ENCODE data around the gene WEE1. TPM values are rescaled to one million over a fixed set of nuclear protein-coding genes. Genes with fewer than 3 reads are reported as not detected.
A peak's percentile ranks its signal among the peaks of the same experiment; 100 is the strongest.

The WEE1 gene
- total RNA-seq, 1 donor from 2014 or later, result 66.6 TPM

DNA sequence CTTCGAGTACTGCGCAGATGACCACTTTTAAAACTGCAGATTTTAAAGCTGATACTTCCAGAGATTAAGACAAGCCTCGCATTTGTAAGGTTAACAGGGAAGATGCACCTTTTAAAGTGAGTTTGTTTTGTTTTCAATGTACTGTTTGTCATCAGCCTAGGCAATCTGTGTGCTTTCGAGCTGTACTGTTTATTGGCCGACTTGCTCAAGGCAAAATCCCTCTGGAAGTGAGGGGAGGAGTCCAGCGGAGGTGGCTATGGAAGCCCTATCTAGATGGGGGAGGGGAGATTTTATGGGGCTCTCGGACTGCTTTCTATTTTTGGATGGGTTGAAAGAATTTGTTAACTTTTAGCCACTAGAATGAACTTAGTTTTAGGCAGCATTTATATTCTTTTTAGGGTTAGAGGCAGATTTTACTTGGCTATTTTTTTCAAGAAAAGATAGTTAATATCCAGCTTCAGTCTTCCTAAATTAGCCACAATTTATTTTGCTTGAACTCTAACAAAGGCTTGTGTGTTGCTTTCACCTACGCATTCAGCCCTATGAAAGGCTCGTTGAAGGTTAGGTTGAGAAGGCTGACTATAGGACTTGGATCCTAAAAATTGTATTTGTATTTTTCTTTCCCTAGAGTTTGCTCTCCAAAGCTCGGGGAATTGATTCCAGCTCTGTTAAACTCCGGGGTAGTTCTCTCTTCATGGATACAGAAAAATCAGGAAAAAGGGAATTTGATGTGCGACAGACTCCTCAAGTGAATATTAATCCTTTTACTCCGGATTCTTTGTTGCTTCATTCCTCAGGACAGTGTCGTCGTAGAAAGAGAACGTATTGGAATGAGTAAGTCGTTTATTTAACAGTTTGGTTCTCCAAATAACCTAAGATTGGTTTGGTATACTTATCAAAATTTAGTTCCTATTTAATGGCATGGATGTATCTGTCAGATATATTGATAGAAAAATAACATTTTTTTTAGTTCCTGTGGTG is 2.1 kb downstream of the WEE1 start:
- H3K9me3 Mint-ChIP-seq, result no peaks in the 10 kb centered on the region
- H3K27ac Mint-ChIP-seq (ENCODE audit: unreplicated experiment), result peak overlapping the region; percentile 96
- TF ChIP-seq, protein P1, sequence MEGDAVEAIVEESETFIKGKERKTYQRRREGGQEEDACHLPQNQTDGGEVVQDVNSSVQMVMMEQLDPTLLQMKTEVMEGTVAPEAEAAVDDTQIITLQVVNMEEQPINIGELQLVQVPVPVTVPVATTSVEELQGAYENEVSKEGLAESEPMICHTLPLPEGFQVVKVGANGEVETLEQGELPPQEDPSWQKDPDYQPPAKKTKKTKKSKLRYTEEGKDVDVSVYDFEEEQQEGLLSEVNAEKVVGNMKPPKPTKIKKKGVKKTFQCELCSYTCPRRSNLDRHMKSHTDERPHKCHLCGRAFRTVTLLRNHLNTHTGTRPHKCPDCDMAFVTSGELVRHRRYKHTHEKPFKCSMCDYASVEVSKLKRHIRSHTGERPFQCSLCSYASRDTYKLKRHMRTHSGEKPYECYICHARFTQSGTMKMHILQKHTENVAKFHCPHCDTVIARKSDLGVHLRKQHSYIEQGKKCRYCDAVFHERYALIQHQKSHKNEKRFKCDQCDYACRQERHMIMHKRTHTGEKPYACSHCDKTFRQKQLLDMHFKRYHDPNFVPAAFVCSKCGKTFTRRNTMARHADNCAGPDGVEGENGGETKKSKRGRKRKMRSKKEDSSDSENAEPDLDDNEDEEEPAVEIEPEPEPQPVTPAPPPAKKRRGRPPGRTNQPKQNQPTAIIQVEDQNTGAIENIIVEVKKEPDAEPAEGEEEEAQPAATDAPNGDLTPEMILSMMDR (conservative IDR thresholded peaks at IDR 0.05), result no peak
- peaks cover 49% of the 10 kb centered on the region for H3K4me1 Mint-ChIP-seq
- H3K4me3 Mint-ChIP-seq, result peak overlapping the region; percentile 93
- H3K27me3 Mint-ChIP-seq (ENCODE audit: low read depth), result no peaks in the 10 kb centered on the region
- peaks cover 26% of the 10 kb centered on the region for H3K36me3 Mint-ChIP-seq (ENCODE audit: low read depth)
- DNase-seq (ENCODE audit: low read depth, low spot score), result peak; percentile 34

DNA sequence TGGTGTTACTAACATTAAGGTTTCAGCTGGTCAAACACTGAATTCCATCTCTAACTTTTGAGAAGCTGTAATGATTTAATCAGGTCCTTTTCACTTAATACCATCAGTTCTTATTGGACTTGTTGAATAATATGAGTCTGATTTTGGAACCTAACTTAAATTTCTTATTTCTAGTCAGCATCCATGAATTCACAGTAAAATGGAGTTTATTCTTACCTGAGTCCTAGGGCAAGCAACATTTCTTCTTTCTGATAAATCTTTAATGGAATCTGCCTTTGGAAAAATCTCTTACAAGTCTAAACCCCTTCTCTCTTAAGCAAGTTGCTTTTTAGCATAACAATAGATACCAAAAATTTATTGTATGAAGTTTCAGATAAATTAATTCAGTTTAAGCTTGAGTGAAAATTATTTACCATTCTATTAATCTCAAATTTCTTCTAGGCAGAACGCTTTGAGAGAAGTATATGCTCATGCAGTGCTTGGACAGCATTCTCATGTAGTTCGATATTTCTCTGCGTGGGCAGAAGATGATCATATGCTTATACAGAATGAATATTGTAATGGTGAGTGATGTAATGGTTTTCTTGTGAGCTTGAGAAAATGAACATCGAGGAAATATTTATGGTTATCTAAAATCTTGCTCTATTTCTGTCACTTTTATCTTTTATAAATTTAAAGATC is 3.4 kb downstream of the WEE1 start:
- H3K4me1 Mint-ChIP-seq, result peaks cover 44% of the 10 kb centered on the region
- peaks cover 37% of the 10 kb centered on the region for H3K36me3 Mint-ChIP-seq (ENCODE audit: low read depth)
- no peaks in the 10 kb centered on the region for H3K9me3 Mint-ChIP-seq
- DNase-seq (ENCODE audit: low read depth, low spot score), result no peak
- H3K27me3 Mint-ChIP-seq (ENCODE audit: low read depth), result no peaks in the 10 kb centered on the region
- H3K4me3 Mint-ChIP-seq, result peak overlapping the region; percentile 93
- TF ChIP-seq, protein P1 (conservative IDR thresholded peaks at IDR 0.05), result no peak
- no peak overlapping the region for H3K27ac Mint-ChIP-seq (ENCODE audit: unreplicated experiment)

DNA sequence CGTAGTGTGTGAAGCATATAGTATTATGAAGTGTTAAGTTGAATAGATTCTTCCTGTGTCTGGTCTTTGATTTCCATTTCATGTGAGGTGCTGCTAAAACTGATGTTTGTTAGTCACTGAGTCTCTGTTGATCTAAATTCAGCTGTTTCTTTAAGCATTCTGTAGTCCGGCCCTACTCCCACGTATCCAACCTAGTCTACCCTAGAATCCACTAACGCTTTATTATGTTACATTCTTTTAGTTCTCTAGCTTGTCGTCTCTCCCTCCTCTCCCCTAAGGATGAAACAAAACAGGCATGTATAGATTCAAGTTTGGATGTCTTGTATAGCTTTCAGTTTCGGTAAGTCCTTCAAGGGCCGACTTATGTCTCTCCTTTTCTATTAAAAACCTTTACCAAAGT is 4.1 kb downstream of the WEE1 start:
- H3K36me3 Mint-ChIP-seq (ENCODE audit: low read depth), result peaks cover 40% of the 10 kb centered on the region
- no peaks in the 10 kb centered on the region for H3K27me3 Mint-ChIP-seq (ENCODE audit: low read depth)
- no peak for DNase-seq (ENCODE audit: low read depth, low spot score)
- TF ChIP-seq, protein P1 (conservative IDR thresholded peaks at IDR 0.05), result no peak
- peaks cover 39% of the 10 kb centered on the region for H3K4me1 Mint-ChIP-seq
- peak overlapping the region; percentile 80 for H3K4me3 Mint-ChIP-seq
- no peak overlapping the region for H3K27ac Mint-ChIP-seq (ENCODE audit: unreplicated experiment)
- H3K9me3 Mint-ChIP-seq, result no peaks in the 10 kb centered on the region

DNA sequence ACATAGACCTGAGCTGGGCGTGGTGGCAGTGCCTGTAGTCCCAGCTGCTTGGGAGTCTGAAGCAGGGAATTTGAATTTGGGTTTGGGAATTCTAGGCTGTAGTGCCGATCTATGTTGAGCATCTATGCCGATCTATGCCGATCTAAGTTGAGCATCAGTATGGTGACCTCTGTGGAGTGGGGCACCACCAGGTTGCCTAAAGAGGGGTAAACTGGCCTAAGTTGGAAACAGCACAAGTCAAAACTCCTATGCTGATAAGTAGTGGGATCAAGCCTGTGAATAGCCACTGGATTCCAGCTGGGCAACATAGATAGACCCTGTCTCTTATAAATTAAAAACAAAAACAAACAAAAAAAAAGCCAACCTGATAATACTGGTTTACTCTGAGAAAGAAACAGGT is 7.4 kb downstream of the WEE1 start:
- Mint-ChIP-seq H3K27ac (ENCODE audit: unreplicated experiment) (no peak overlapping the region), H3K4me3 (peak overlapping the region; percentile 35), H3K36me3 (ENCODE audit: low read depth) (peaks cover 41% of the 10 kb centered on the region), H3K27me3 (ENCODE audit: low read depth) (no peaks in the 10 kb centered on the region), H3K4me1 (peaks cover 29% of the 10 kb centered on the region), H3K9me3 (no peaks in the 10 kb centered on the region)
- TF ChIP-seq, protein P1 (conservative IDR thresholded peaks at IDR 0.05), result no peak
- no peak for DNase-seq (ENCODE audit: low read depth, low spot score)

DNA sequence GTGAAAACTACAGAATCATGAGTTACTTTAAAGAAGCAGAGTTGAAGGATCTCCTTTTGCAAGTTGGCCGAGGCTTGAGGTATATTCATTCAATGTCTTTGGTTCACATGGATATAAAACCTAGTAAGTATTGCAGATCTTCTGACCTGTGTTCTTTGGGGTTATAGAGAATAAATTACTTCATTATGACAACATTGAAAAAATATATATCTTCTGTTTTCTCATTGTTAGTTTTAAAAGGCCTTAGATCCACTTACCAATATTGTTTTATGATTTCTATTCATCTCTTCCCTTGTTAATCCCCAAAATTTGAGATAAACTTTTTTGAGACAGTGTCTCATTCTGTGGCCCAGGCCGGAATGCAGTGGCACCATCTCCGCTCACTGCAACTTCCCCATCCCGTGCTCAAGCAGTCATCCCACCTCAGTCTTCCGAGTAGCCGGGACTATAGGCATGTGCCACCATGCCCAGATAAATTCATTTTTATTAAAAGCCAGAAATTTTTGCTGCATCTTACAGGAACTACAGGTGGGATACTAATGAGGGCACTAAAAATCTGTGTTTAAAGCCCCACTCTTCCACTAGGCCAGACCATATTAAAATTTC is 8.2 kb downstream of the WEE1 start:
- Mint-ChIP-seq H3K36me3 (ENCODE audit: low read depth) (peaks cover 40% of the 10 kb centered on the region), H3K4me3 (no peak overlapping the region), H3K27ac (ENCODE audit: unreplicated experiment) (no peak overlapping the region), H3K9me3 (no peaks in the 10 kb centered on the region), H3K4me1 (peaks cover 21% of the 10 kb centered on the region), H3K27me3 (ENCODE audit: low read depth) (no peaks in the 10 kb centered on the region)
- DNase-seq (ENCODE audit: low read depth, low spot score), result no peak
- TF ChIP-seq, protein P1 (conservative IDR thresholded peaks at IDR 0.05), result no peak

All from neural crest cell (in vitro differentiated cells).